Stimulated activated CD8-positive, alpha-beta memory T cell treated with anti-CD3 and anti-CD28 coated beads, Interleukin-4, amount 100 ng/mL, for 4 hours (primary cell): ENCODE data around the gene NDUFS5.
"Not testable (repeated sequence)": the region's sequence is repeated elsewhere in the genome, so short reads cannot be mapped to it uniquely, and the experiment has no call there.

Experiments used
- DNase-seq, 2 donors: peaks; one replicate each; pipeline ENCODE4 v3.0.0-alpha.2; 2020; ENCODE audit warnings: low read depth in 2 of 2, low spot score in 1 of 2

The NDUFS5 gene

DNA sequence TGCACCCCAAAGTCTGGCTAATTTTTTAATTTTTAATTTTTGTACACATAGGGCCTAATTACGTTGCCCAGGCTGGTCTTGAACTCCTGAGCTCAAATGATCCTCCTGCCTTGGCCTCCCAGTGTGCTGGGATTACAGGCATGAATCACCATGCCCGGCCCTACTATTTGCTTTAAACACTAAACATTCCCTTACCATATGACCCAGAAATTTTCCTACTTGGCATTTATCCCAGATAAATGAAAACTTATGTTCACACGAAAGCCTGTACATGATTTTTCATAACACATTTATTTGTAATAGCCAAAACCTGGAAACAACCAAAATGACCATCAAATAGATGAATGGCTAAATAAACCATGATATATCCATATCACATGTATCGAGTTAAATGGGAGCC, 35.8 kb downstream of the NDUFS5 start:
- DNase-seq, result no peak

DNA sequence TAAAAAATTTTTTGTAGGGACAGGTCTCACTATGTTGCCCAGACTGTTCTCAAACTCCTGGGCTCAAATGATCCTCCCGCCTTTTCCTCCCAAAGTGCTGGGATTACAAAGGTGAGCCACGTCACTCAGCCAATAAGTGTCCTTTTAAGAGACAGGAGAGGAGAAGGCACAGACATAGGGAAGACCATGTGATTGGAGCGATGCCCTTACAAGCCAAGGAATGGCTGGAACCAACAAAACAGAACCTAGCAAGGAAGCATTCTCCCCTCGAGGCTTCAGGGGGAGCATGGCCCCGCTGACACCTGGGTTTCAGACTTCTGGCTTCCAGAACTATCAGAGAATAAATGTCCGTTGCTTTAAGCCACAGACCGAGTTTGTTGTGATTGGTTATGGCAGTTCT, 37.0 kb downstream of the NDUFS5 start:
- no peak for DNase-seq

DNA sequence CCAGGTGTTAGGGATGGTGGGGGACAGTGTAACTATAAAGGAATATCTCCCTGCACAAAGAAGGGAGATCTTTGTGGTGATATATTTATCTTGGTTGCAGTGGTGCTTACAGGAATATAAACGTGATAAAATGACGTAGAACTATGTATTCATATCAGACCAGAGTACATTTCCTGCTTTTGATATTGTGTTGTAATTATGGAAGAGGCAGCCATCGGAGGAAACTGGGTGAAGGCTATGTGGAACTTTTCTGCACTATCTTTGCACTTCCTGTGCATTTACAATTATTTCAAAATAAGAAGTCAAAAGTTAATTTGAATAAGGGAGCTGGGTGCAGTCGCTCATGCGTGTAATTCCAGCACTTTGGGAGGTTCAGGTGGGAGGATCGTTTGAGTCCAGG, 37.6 kb downstream of the NDUFS5 start:
- no peak for DNase-seq

DNA sequence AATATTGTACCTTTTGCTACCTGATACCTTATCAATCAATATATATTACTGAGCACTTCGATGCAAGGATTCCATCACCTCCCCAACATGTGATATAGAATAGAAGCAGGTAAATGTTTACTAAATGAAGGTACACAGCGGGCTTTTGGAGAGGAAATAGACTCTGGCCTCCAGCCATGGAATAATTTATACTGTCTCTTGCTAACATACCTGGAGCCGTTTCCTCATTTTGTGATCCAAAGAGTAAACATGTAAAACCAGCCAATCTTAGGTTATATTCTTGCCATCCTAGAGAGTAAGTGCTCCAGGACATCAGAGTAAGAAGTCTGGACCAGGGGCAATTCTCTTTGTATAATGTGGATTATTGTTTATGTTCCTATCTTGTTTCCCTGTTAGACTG, 39.4 kb downstream of the NDUFS5 start:
- no peak for DNase-seq

DNA sequence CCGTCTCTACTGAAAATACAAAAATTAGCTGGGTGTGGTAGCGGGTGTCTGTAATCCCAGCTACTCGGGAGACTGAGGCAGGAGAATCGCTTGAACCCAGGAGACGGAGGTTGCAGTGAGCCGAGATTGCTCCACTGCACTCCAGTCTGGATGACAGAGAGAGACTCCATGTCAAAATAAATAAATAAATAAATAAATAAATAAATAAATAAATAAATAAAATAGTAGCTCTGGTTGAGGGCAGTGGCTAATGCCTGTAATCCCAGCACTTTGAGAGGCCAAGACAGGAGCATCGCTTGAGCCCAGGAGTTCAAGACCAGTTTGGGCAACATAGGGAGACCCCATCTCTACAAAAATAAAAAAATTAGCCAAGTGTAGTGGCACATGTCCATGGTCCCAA, 42.1 kb downstream of the NDUFS5 start:
- not testable (repeated sequence) for DNase-seq

DNA sequence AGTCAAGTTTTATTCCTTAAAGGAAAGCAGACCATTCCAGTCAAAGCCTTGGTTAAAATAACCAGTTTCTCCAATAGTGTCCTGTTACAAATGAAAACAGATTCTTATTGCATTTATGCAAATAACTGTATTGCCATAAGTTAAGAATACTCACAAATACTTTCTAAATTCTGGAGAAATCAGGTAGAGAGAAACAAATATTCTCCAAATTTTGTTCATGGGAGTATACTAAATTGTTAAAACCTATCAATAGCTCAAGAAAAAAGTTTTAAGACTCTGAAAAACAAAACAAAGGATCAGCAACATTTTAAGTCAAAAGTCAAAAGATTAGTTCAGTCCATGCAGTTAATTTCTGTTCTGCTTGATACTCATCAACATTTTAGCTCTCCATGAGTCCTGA, 45.4 kb downstream of the NDUFS5 start:
- DNase-seq, result not testable (repeated sequence)

DNA sequence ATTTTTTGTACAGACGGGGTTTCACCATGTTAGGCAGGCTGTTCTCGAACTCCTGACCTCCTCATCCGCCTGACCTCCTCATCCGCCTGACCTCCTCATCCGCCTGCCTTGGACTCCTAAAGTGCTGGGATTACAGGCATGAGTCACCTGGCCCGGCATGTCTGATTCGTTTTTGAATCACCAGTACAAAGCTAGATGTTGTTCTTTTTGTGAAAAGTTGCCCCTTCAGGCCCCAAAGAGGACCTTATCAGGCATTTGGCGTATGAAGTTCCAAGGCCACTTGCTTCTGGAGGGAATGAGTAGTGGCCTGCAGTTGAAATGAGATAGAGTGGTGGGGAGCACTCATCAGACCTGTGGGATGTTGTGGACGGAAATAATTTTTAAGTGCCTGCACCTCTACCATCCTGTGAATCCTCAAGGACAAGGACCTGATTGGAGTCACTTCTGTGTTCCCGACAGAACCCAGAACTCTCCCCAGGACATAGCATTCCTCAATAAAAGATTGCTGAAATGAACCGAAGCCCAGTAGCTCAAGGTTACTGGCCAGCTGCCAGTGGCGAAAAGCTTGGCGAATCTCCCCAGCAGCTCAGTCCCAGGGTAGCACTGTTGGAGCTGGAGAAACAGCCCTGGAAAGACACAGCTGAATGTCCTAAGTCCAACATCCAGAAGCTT, 50.1 kb downstream of the NDUFS5 start:
- no peak for DNase-seq

DNA sequence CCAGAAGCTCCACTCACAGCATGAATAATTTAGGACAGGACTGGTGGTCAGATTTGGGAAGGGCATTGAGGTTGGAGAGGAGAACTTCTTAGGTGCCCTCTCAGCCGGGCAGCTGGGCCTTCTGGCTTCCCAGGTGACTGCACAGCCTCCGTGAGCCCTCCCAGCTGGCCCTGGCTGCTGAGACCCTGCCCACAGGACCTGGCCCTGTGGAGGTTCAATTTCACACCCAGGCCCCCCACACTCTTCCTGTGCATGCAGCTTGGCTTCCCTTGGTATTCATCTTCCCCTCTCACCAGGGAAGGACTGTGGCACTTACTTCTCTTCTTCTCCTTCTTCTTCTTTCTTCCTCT, 50.6 kb downstream of the NDUFS5 start:
- DNase-seq, result no peak

DNA sequence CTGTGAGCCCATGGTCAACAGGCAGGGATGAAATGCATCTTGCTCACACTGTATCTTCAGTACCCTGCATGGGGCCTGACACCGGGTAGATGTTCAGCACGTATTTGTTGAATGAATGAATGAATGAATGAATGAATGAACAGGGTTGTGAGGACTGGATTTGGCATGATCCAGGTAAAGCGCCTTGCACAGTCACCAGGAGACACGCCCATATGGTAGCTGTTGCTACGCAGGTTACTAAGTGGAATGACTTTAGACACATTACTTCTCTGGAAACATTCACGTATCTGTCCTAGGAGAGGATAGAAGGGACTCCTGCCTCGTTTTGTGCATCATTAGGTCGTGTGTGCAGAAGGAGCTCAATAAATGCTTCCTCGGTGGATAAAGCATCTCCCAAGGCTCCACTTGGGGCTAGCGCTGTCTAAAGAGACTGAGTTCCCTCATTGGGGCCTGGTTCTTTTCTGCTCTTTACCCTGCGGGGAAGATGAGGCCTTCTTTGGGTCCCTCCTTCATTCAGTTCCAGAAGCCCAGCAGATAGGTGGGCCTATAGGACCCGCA, 54.2 kb downstream of the NDUFS5 start:
- no peak for DNase-seq

DNA sequence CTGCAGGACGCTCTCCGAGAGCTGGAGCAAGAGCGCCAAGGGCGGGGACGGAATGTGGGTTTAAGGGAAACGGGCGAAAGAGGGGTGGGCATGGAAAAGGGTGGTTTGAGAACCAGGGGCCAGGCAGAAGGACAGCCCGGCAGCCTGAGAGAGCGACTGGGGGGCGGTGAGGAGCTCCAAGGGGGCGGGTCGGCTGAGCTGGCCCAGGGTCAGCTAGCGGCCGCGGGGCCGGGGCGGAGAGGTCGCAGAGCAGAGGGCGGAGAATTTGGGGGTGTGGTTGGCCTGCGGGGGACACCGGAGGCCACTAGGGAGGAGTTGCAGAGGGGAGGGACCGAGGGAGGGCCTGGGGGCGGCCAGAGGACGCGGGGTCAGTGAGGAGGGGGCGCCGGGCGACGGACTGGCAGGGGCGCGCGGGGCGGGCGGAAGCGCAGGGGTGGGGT, 54.7 kb downstream of the NDUFS5 start:
- no peak for DNase-seq

DNA sequence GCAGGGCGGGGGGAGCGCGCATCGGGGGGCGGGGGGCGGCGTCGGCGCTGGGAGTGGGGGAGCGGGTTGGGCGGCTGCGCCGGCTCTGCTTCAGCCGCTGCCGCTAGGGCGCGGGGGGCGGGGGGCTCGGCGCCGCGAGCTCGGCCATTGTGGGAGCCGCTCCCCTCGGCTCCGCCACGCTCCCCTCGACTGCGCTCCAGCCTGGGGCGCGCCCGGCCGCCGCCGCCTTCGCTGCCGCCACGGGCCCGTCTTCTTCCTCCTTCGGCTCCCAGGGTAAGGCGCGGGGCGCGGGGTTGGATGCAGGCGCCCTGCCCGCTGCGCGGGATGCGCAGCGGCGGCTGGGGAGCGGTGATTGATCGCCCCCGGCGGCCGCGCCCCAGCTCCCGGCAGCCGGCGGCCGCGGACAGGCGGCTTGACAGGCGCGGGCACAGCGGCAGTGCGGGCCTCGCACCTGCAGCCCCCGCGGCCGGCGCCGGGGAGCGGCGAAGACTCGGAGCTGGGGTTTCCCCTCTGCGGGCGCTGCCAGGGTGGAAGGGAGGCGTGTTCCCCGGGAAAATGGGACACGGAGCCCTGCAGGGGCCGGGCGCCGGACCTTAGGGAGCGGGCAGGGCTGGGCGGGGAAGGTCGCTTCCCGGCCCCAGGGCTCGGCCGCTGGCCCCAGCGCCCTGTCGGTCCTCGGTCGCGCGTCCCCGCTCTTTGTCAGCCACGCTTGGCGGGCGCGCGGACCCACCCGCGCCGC, 55.3 kb downstream of the NDUFS5 start:
- DNase-seq, result no peak

DNA sequence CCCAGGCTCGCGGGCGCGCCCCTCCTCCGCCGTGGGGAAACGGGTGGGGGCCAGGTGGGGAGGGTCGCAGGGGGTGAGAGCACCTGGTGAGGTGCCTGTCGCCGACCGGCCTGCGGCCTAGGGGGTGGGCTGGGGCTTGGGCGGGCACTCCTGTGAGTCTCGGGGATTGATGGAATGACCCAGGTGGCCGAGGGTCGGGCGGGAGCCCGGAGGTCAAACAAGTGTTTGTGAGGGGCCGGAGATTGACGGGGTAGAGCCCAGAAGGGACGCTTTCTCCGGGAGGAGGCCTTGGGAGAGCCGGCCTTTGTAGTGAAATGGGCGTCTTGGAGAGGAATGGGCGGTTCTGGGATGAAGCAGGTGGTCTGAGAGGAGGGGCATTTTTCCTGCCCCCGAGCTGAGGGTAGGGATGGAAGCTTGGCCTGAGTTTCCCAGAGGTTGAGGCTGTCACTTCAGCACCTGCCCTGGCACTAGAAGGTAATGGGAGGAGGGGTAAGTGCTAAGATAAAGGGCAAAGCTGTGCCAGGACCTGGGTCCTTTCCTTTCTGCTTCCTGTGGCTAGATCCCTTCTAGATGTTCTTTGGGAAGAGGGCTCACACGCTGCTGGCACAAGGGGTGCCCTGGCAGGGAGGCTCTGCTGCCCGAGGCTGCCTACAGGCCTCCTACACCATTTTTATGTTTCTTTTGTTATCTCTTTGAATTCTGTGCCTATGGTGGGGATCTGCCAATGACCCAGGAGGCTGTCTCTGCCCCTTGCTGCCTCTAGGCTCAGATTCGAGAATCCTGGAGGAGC, 56.1 kb downstream of the NDUFS5 start:
- no peak for DNase-seq

DNA sequence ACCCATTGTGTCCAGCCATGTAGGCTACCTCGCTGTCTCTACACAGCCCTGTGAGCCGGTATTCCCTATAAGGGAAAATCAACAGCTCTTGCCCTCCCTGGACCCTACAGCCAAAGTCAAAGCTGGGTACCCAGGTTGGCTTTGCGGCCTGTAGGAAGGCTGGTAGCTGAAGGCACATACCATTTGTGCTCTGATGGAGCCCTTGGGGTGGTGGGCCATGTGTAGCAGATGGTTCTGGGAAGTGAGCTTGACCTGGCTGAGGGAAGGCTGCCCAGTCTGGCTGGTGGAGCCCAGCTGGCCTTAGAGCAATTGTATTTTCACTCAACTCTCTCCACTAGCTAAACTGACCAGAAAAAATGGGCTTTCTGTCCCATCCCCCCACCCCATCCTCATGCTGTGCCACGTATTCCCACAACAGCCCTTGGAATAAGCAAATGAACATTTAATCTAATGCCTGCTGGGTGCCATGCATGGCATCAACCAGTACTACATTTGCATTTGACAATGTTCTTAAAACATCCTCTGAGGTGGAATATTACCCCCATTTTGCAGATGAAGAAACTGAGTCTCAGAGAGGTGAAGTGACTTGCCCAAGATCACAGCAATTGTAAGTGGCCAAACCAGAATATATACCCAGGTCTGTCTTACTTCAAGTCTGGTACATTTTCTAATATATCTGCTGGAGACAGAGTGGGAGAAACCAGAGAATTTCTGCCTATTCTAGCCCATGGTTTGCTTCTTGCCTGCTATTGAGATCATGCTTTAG, 56.8 kb downstream of the NDUFS5 start:
- DNase-seq, result no peak

DNA sequence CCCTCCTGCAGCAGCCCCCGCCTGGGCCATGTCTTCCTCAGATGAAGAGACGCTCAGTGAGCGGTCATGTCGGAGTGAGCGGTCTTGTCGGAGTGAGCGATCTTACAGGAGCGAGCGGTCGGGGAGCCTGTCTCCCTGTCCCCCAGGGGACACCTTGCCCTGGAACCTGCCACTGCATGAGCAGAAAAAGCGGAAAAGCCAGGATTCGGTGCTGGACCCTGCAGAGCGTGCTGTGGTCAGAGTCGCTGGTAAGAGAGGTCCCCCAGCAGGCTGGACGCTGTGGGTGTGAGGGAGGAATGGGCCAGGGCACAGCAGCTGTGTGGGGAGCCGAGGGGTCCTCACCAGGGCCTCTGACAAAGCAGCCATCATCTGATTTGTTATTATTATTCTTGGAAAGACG, 58.0 kb downstream of the NDUFS5 start:
- no peak for DNase-seq
